NCI-H345 treated with DMSO at 0.1 percent for 48 hours (cell line): ENCODE measurements around the gene RFFL.
"Not testable (repeated sequence)": the region's sequence is repeated elsewhere in the genome, so short reads cannot be mapped to it uniquely, and the experiment has no call there.

Experiments
- DNase-seq: peaks from one replicate; lab custom pipeline; 2025; ENCODE audit not compliant: unreplicated experiment; lab: John Stamatoyannopoulos, UW

Gene RFFL

GRCh38 chr17:35006961-35007360 lies 56.5 kb downstream of the RFFL start:
- no peak for DNase-seq

- DNase-seq: no peak
Observed at GRCh38 chr17:35006345-35006744, 57.2 kb downstream of the RFFL start.

- DNase-seq: no peak
Observed at GRCh38 chr17:35003778-35004177, 59.7 kb downstream of the RFFL start.

DNA sequence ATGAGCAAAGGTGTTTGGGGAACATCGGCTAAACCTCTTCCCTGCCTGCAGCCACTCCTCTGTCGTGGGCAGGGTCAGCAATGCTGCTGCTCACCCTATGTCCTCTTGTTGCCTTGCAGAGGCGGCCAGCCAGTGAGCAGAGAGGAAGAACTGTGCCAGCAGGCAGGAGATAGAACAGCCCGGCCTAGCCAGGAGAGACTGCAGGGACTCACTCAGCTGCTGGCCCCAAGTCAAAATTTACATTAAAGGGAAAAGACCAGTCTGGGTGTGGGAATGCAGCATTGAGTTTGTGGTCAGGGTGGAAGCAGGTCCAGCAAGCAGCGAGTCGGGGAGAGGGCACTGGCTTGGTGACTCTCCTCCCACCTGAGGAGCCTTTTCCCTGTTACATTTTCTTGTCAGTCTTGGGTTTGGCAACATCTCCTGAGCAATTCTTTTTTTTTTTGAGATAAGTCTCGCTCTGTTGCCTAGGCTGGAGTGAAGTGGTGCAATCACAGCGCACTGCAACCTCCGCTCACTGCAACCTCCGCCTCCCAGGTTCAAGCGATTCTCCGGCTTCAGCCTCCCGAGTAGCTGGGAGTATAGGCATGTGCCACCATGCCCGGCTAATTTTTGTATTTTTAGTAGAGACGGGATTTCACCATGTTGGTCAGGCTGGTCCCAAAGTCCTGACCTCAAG lies 60.5 kb downstream of the RFFL start:
- no peak for DNase-seq

GRCh38 chr17:35001549-35001948 lies 62.0 kb downstream of the RFFL start:
- DNase-seq: no peak

DNA sequence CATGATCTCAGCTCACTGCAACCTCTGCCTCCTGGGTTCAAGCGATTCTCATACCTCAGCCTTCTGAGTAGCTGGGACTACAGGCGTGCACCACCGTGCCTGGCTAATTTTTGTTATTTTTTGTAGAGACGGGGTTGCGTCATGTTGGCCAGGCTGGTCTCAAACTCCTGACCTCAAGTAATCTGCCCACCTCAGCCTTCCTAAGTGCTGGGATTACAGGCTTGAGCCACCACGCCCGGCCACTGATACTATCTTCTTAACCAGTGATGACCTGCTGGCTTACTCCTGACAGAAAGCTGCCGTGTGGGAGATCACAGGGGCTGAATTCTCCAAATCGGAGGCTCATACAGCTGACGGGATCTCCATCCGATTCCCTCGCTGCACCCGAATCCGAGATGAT lies 62.5 kb downstream of the RFFL start:
- DNase-seq: not testable (repeated sequence)

DNA sequence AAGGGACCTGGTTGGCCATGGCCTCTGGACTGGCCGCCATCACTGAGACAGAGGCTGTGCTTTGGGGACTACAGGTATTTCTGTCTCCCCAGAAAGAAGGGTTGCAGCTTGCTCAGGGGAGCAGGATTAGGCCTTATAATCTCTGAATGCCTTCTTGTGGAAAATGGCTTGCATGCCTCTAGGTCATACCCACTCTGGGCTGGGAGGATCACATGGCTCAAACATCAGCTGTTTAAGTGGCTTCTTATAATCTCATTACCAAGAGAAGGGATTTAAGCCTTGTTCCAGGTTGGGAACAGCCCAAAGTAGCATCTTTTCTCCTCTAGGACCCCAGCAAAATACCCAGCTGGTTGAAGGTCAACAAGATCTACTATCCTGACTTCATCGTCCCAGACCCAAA lies 64.1 kb downstream of the RFFL start:
- no peak for DNase-seq

- peak; percentile 16 for DNase-seq
Observed at GRCh38 chr17:34998205-34998604, 65.3 kb downstream of the RFFL start.

DNA sequence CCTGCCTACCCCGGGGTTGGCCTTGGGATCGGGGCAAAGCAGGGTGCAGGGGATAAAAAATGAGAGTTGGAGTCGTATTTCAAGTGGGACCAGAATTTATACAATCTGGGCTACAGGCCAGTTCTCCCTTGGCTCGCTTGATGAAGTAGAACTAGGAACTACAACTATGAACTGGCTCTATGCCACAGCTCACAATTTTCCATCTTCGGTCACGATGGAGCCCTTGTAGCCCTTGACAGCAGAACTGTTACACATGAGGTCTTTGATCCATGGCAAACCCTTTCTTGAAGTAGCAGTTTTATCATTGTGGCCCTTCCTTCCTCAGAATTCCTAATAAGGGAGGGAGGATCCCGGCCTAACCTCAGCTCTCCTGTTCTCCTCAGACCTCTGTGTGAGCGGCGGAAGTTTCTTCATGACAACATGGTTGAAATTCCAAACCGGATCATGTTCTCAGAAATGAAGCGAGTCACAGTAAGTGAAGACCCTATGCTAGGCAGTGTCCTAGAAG lies 66.1 kb downstream of the RFFL start:
- DNase-seq: no peak

- no peak for DNase-seq
Observed at GRCh38 chr17:34996422-34997285, 66.9 kb downstream of the RFFL start.

DNA sequence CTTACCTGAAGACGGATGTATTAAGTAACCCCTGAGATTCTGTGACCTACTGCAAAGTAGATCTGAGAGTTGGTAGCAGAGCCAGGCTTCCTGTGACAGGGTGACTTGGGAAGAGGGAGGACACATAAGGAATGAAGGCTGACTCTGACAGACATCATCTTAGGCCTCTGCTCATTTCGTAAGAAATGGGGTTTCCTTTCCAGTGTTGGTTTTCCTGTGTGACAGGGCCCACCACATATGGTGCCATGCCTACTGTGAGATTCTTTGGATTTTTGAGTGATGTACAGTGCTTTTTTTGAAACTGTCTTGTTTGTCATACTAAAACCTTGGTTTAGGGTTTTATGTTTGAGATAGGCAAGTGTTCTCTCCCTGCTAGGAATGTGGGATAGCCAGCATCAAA lies 70.5 kb downstream of the RFFL start:
- no peak for DNase-seq

GRCh38 chr17:34991606-34992005 lies 71.9 kb downstream of the RFFL start:
- no peak for DNase-seq

DNA sequence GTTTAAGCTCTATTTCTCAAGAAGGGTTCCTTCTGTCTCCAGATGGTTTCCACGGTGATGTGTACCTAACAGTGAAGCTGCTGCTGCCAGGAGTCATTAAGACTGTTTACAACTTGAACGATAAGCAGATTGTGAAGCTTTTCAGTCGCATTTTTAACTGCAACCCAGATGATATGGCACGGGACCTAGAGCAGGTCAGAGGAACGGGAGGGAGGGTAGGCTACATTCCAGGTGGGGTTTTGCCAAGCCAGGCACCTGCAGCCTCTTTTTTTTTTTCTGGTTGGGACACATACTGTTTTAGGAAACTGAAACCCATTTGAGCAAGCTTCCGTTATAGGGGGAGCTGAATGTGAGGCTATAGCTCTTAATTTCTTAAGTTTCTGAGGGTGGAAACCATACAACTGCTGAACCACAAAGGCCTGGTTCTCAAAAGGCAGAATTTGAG lies 72.6 kb downstream of the RFFL start:
- no peak for DNase-seq

DNA sequence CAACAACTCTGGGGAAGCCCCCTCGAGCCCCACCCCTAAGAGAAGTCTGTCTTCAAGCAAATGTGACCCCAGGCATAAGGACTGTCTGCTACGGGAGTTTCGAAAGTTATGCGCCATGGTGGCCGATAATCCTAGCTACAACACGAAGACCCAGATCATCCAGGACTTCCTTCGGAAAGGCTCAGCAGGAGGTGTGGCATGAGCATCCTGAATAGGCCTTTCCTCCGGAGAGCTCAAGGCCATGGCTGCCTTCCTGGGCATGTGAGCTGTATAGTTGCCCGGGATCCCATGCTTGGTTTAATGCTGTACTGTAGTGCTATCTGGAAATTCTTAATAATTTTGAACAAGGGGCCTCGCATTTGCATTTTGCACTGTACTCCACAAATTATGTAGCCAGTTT lies 74.0 kb downstream of the RFFL start:
- no peak for DNase-seq

GRCh38 chr17:34988644-34989043 lies 74.9 kb downstream of the RFFL start:
- DNase-seq: no peak

- no peak for DNase-seq
Observed at GRCh38 chr17:34987232-34987631, 76.3 kb downstream of the RFFL start.

- no peak for DNase-seq
Observed at GRCh38 chr17:34981538-34982241, 81.8 kb downstream of the RFFL start.

DNA sequence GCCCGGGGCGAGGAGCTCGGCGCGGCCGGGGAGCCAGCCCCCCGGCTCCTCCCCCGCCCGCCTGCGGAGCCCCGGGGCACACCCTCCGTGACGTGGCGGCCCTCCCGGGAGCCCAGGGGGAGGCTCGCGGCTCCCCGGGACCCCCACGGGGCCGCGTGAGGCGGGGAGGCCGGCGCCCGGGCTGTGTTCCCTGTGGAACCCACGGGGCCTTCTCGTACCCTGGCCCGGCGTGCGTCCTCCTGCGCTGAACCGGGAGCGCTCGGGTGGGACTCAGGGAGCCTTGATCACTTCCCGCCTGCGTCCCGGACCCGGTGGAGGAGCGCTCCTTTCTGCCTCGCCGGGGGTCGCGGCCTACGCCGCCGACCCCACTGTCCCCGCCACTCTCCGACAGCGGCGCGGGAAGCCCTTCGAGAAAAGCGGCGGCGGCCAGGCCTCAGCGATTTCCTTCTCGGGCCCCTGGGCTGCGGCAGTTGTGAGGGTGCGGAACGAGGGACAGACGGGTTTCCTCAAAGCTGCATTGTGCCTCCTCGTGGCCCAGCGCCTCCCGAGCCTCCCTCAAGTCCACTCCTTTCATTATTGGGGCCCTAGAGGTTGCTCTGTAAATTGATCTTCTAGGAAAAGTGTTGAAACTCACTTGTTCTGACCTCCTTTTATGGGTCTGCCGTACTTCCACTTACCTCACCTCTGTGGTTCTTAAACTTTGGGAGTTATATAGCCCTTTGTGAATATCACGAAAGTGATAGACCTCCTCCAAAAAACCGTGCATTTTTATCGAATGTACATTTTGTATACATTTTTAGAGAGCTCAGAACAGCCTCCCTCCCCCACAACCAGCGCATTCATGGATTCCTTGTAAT lies 82.6 kb downstream of the RFFL start:
- peak; percentile 18 for DNase-seq

DNA sequence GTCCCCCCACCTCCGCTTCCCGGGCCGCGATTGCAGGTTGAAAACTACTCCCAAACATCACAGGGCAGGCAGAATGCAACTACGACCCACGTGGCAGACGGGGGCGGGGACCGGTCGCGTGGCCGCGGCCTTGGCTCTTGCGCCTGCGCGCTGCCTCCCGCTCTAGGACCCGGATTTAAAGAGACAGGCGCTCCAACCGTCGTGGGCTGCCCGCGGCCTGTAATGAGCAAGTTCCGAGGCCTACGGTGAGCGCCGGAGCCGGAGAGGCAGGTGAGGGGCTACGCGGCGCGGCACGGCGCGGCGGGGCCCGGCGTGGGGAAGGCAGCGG lies 83.2 kb downstream of the RFFL start, which contains the start of gene LIG3:
Gene LIG3 (plus strand): TSS at position 160 of the 328 bp plus-strand sequence. CDS start 2,494 bp downstream, outside the sequence.
- DNase-seq: peak; percentile 93

- no peak for DNase-seq
Observed at GRCh38 chr17:34979650-34980352, 83.7 kb downstream of the RFFL start.
